Astrocyte (in vitro differentiated cells and primary cell): ENCODE results near the gene MBOAT7. TPM values are rescaled to one million over a fixed set of nuclear protein-coding genes. Genes with fewer than 3 reads are reported as not detected.
"Not testable (repeated sequence)": the region's sequence is repeated elsewhere in the genome, so short reads cannot be mapped to it uniquely, and the experiment has no call there.

Experiments used
- DNase-seq: peaks from one replicate; pipeline ENCODE4 v3.0.0-alpha.2; 2010; ENCODE audit warnings: low read depth
- FAIRE-seq: peaks from 2 replicates; lab custom pipeline; 2011; peaks lifted over from hg19 to GRCh38; lab: Jason Lieb, UNC
- H2AFZ ChIP-seq: 2 replicates; pipeline ENCODE4 v1.6.0; 2012; ENCODE audit warnings: low read depth, low read length, inconsistent platforms
- H3K27ac ChIP-seq: 2 replicates; pipeline ENCODE4 v1.5.1; 2011; ENCODE audit warnings: low read depth, low read length, inconsistent platforms
- H3K27me3 ChIP-seq: 2 replicates; pipeline ENCODE4 v1.6.0; 2011; ENCODE audit warnings: low read length, inconsistent platforms; ENCODE audit not compliant: insufficient read depth
- H3K36me3 ChIP-seq: 2 replicates; pipeline ENCODE4 v1.5.1; 2011; ENCODE audit warnings: low read length, inconsistent platforms; ENCODE audit not compliant: insufficient read depth
- H3K4me1 ChIP-seq: 2 replicates; pipeline ENCODE4 v1.5.1; 2011; ENCODE audit warnings: low read length, inconsistent platforms; ENCODE audit not compliant: insufficient read depth
- H3K4me2 ChIP-seq: 2 replicates; pipeline ENCODE4 v1.6.0; 2012; ENCODE audit warnings: low read length, inconsistent platforms
- H3K4me3 ChIP-seq: 2 replicates; pipeline ENCODE4 v1.5.1; 2011; ENCODE audit warnings: low read depth, mild to moderate bottlenecking, low read length, inconsistent platforms; ENCODE audit not compliant: insufficient read depth
- H3K79me2 ChIP-seq: 2 replicates; pipeline ENCODE4 v1.6.0; 2012; ENCODE audit warnings: mild to moderate bottlenecking, low read length, inconsistent platforms; ENCODE audit not compliant: insufficient read depth
- H3K9ac ChIP-seq: 2 replicates; pipeline ENCODE4 v1.6.0; 2012; ENCODE audit warnings: mild to moderate bottlenecking, low read length, inconsistent platforms
- H3K9me3 ChIP-seq: 2 replicates; pipeline ENCODE4 v1.5.1; 2012; ENCODE audit warnings: low read depth, mild to moderate bottlenecking, low read length, inconsistent platforms; ENCODE audit not compliant: insufficient read depth
- H4K20me1 ChIP-seq: 2 replicates; pipeline ENCODE4 v1.6.0; 2012; ENCODE audit warnings: low read length, inconsistent platforms; ENCODE audit not compliant: insufficient read depth
- H3K27ac Mint-ChIP-seq: one replicate; pipeline ENCODE4 v1.8.0; 2021; ENCODE audit warnings: mild to moderate bottlenecking, mixed read lengths; ENCODE audit not compliant: unreplicated experiment
- H3K27me3 Mint-ChIP-seq: one replicate; pipeline ENCODE4 v1.8.0; 2021; ENCODE audit warnings: low read depth, mixed read lengths; ENCODE audit not compliant: unreplicated experiment
- H3K36me3 Mint-ChIP-seq: one replicate; pipeline ENCODE4 v1.8.0; 2021; ENCODE audit warnings: low read depth, mixed read lengths; ENCODE audit not compliant: unreplicated experiment
- H3K4me1 Mint-ChIP-seq: one replicate; pipeline ENCODE4 v1.8.0; 2021; ENCODE audit warnings: low read depth, mixed read lengths; ENCODE audit not compliant: unreplicated experiment
- H3K4me3 Mint-ChIP-seq: one replicate; pipeline ENCODE4 v1.8.0; 2021; ENCODE audit warnings: mild to moderate bottlenecking, moderate library complexity, mixed read lengths; ENCODE audit not compliant: unreplicated experiment
- H3K9me3 Mint-ChIP-seq: one replicate; pipeline ENCODE4 v1.8.0; 2021; ENCODE audit warnings: mild to moderate bottlenecking, mixed read lengths; ENCODE audit not compliant: unreplicated experiment
- EZH2 ChIP-seq: IDR thresholded peaks from 2 replicates; pipeline ENCODE4 v1.6.1; 2012; ENCODE audit warnings: mild to moderate bottlenecking, low read length, inconsistent platforms; ENCODE audit not compliant: insufficient read depth
- total RNA-seq: library from RNA; stranded (reverse); gene quantifications from 2 replicates; pipeline ENCODE4 v1.2.1, GENCODE V29; 2021
- TF ChIP-seq, protein P1 (sequence below): IDR thresholded peaks from 2 replicates; pipeline ENCODE4 v1.5.1; 2011; ENCODE audit warnings: low read depth, mild to moderate bottlenecking, inconsistent platforms, low read length, moderate library complexity; ENCODE audit not compliant: insufficient read depth

The MBOAT7 gene
- total RNA-seq, 1 donor from 2014 or later, result 162 TPM

DNA sequence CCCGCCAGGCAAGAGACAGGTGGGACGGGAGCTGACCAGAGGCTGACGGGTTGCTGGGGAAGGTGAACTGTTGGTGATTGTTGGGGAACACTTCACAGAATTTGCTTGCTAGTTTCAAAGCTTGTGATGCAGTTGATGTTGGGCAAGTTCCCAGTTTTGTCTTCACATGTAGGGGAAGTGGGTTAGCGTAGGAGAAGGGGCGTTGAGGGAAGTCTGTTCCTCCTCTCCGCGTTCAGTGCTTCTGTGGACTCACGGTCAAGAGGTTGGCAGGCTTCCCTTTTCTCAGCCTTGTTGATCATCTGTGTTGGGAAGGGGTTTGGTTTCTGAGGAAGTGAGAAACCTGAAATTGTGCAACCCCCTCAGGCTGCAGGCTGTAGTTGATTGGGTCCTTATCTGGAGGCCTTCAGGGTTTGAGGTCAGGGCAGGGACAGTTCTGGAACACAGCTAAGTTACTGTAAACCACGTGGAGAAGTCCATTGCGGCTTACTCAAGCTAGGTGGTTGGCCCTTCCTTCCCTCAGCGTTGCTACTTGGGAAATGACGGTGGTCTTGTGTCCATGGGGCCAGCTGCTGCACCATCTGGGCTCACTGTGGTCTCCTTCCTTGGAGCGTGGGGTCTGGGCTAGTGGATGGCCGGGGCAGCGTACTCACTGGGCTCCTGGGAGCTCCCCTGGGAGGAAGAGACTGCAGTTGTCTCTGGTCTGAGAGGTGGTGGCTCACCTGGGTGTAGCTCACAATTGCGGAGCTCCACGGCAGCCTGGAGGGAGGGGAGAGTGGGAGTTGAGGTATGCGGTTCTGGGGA is 18.8 kb upstream of the MBOAT7 start:
- H3K36me3 ChIP-seq, result peaks cover 37% of the 10 kb centered on the region
- H3K27me3 ChIP-seq, result no peaks in the 10 kb centered on the region
- peaks cover 98% of the 10 kb centered on the region for H4K20me1 ChIP-seq
- H3K27ac ChIP-seq, result no peak overlapping the region
- FAIRE-seq (no peak), DNase-seq (peak; percentile 72)
- Mint-ChIP-seq H3K27me3 (no peaks in the 10 kb centered on the region), H3K27ac (peak overlapping the region; percentile 17), H3K4me3 (peak overlapping the region; percentile 42), H3K4me1 (peaks cover 41% of the 10 kb centered on the region), H3K9me3 (no peaks in the 10 kb centered on the region), H3K36me3 (peaks cover 19% of the 10 kb centered on the region)
- no peak overlapping the region for H3K4me3 ChIP-seq
- H3K79me2 ChIP-seq, result peaks cover 62% of the 10 kb centered on the region
- no peak overlapping the region for H2AFZ ChIP-seq
- H3K4me1 ChIP-seq, result peaks cover 47% of the 10 kb centered on the region
- H3K4me2 ChIP-seq, result peak overlapping the region; percentile 45
- peak overlapping the region; percentile 61 for H3K9ac ChIP-seq
- TF ChIP-seq, protein P1, sequence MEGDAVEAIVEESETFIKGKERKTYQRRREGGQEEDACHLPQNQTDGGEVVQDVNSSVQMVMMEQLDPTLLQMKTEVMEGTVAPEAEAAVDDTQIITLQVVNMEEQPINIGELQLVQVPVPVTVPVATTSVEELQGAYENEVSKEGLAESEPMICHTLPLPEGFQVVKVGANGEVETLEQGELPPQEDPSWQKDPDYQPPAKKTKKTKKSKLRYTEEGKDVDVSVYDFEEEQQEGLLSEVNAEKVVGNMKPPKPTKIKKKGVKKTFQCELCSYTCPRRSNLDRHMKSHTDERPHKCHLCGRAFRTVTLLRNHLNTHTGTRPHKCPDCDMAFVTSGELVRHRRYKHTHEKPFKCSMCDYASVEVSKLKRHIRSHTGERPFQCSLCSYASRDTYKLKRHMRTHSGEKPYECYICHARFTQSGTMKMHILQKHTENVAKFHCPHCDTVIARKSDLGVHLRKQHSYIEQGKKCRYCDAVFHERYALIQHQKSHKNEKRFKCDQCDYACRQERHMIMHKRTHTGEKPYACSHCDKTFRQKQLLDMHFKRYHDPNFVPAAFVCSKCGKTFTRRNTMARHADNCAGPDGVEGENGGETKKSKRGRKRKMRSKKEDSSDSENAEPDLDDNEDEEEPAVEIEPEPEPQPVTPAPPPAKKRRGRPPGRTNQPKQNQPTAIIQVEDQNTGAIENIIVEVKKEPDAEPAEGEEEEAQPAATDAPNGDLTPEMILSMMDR, result no peak
- TF ChIP-seq EZH2, result no peak
- H3K9me3 ChIP-seq, result no peaks in the 10 kb centered on the region

DNA sequence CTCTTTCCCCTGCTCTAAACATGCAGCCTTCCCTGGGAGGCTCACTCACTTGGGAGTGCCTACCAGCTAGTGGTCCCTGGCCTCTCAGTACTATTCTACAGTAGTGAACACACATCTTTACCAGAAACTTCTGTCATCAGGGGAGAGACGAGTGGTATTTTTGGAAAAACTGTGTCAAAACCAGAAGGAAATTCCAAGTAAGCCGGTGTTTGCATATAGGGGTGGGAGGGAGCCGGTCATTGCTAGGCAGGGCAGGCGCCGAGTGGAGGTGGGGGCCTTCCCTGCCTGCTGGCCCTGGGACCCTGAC is 18.2 kb upstream of the MBOAT7 start:
- Mint-ChIP-seq H3K4me3 (no peak overlapping the region), H3K36me3 (peaks cover 19% of the 10 kb centered on the region), H3K9me3 (no peaks in the 10 kb centered on the region), H3K27me3 (no peaks in the 10 kb centered on the region), H3K27ac (peak overlapping the region; percentile 13), H3K4me1 (peaks cover 47% of the 10 kb centered on the region)
- H3K36me3 ChIP-seq, result peaks cover 43% of the 10 kb centered on the region
- peak overlapping the region; percentile 61 for H3K9ac ChIP-seq
- peak overlapping the region; percentile 45 for H3K4me2 ChIP-seq
- H3K27ac ChIP-seq, result no peak overlapping the region
- peaks cover 68% of the 10 kb centered on the region for H3K79me2 ChIP-seq
- no peak for FAIRE-seq
- H3K9me3 ChIP-seq, result no peaks in the 10 kb centered on the region
- TF ChIP-seq, protein P1, result no peak
- TF ChIP-seq EZH2, result no peak
- no peak overlapping the region for H2AFZ ChIP-seq
- H3K27me3 ChIP-seq, result no peaks in the 10 kb centered on the region
- peaks cover 98% of the 10 kb centered on the region for H4K20me1 ChIP-seq
- H3K4me1 ChIP-seq, result peaks cover 53% of the 10 kb centered on the region
- no peak for DNase-seq
- H3K4me3 ChIP-seq, result no peak overlapping the region

DNA sequence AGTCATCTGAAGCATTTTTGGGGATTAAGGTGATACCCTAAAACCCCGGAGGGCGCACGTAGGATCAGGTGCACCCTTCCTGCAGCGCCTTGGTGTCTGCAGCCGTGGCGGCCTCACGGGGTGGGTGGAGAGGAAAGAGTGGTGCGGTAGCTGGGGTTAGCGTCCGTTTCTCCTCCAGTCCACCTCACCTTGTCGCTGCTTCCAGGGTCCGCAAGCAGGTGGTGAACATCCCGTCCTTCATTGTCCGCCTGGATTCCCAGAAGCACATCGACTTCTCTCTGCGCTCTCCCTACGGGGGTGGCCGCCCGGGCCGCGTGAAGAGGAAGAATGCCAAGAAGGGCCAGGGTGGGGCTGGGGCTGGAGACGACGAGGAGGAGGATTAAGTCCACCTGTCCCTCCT is 17.8 kb upstream of the MBOAT7 start:
- H3K27ac ChIP-seq, H3K27me3 ChIP-seq, H3K9me3 ChIP-seq, H3K27me3 Mint-ChIP-seq, FAIRE-seq, H3K4me2 ChIP-seq, H3K27ac Mint-ChIP-seq, H3K9me3 Mint-ChIP-seq, H3K4me3 ChIP-seq, H2AFZ ChIP-seq, H3K4me3 Mint-ChIP-seq, DNase-seq: not testable (repeated sequence)
- Histone ChIP-seq H3K36me3 (peaks cover 47% of the 10 kb centered on the region), H3K79me2 (peaks cover 72% of the 10 kb centered on the region), H4K20me1 (peaks cover 98% of the 10 kb centered on the region), H3K9ac (peak overlapping the region; percentile 24), H3K4me1 (peaks cover 57% of the 10 kb centered on the region)
- Mint-ChIP-seq H3K4me1 (peaks cover 51% of the 10 kb centered on the region), H3K36me3 (peaks cover 22% of the 10 kb centered on the region)
